HL-60 (cell line): ENCODE results near the gene DGUOK.

ENCODE experiments used
- GABPA ChIP-seq: IDR thresholded peaks from 2 replicates; pipeline ENCODE4 v1.6.1; 2012; ENCODE audit warnings: low read depth
- POLR2AphosphoS5 ChIP-seq: IDR thresholded peaks from 2 replicates; pipeline ENCODE4 v1.6.1; 2012; ENCODE audit warnings: low read depth
- TF ChIP-seq, protein P1 (sequence below): IDR thresholded peaks from 2 replicates; pipeline ENCODE4 v1.6.1; 2012; ENCODE audit warnings: low read depth; ENCODE audit not compliant: insufficient replicate concordance

GRCh38 chr2:73920577-73921545 lies 5.8 kb upstream of the DGUOK start:
- TF ChIP-seq POLR2AphosphoS5 (no peak), GABPA (no peak)
- TF ChIP-seq, protein P1, sequence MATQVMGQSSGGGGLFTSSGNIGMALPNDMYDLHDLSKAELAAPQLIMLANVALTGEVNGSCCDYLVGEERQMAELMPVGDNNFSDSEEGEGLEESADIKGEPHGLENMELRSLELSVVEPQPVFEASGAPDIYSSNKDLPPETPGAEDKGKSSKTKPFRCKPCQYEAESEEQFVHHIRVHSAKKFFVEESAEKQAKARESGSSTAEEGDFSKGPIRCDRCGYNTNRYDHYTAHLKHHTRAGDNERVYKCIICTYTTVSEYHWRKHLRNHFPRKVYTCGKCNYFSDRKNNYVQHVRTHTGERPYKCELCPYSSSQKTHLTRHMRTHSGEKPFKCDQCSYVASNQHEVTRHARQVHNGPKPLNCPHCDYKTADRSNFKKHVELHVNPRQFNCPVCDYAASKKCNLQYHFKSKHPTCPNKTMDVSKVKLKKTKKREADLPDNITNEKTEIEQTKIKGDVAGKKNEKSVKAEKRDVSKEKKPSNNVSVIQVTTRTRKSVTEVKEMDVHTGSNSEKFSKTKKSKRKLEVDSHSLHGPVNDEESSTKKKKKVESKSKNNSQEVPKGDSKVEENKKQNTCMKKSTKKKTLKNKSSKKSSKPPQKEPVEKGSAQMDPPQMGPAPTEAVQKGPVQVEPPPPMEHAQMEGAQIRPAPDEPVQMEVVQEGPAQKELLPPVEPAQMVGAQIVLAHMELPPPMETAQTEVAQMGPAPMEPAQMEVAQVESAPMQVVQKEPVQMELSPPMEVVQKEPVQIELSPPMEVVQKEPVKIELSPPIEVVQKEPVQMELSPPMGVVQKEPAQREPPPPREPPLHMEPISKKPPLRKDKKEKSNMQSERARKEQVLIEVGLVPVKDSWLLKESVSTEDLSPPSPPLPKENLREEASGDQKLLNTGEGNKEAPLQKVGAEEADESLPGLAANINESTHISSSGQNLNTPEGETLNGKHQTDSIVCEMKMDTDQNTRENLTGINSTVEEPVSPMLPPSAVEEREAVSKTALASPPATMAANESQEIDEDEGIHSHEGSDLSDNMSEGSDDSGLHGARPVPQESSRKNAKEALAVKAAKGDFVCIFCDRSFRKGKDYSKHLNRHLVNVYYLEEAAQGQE = no peak
